HG03457 (cell line): ENCODE results near the gene DOCK4.

Source experiments
- ATAC-seq: cut with Tn5 transposase; IDR thresholded peaks from one replicate; pipeline ENCODE4 v1.9.1; 2021; ENCODE audit warnings: moderate number of reproducible peaks; ENCODE audit not compliant: unreplicated experiment

Gene DOCK4

DNA sequence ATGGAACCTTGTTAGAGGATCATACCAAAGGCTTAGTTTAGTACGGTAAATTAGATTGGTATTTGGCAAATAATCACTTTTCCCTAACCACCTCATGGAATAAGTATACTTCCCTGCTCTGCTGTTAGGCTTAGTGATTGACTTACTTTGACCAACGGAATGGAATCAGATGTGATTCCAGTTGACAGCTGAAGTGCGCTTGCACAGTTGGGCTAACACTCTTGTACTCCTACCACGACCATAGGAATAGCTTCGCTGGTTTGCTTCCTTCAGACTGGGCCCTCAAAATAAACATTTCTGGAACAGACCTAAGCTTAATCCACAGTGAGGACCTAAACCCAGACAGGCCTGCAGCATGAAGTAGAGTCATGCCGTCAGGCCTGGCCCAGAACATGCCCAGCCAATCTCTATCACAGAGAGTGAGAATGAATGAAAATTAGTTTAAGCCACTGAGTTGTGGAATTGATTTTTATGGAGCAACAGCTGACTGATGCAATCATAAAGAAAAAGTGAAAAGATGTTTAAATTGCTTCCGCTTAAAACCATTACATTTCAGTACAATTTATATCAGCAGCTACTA lies 122.3 kb downstream of the DOCK4 start:
- no peak for ATAC-seq

GRCh38 chr7:112082306-112082705 lies 123.9 kb downstream of the DOCK4 start:
- ATAC-seq, result no peak

DNA sequence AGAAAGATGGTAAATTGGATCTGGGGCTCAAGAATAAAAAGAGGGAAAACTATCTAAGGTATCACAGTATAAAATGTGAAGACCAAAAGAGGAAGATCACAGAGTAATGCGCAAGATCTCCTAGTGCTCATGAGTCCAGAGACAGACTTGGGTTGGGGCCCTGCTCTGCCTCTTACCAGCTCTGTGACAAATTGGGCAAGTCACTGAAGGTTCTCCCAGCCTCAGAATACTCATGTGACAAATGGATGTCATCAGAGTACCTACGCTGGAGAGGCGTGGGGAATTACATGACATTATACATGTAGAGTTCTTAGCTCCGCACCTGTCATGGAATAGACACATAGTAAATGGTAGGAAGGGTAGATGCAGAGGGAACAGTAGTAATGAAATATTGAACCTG lies 124.4 kb downstream of the DOCK4 start:
- ATAC-seq, result no peak

- peak; percentile 32 for ATAC-seq
Measured at GRCh38 chr7:112080978-112081377, 125.2 kb downstream of the DOCK4 start.

DNA sequence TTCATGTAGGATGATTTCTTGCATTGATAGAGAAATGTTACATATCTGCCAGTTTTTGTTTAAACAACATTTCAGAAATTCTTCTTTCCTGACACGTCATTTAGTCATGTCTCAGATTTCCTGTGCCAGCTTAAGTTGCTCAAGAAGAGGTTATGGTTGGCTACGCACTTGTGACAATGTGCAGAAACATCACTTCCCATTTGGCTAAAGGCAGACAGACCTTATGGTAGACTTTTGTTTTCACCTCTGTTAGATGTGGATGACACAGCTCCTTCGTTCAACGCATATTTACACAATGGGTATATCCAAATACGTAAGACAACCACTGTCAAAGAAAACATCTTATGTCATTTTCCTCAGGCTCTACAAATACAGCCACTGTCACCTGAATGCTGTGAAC lies 125.8 kb downstream of the DOCK4 start:
- peak; percentile 80 for ATAC-seq

DNA sequence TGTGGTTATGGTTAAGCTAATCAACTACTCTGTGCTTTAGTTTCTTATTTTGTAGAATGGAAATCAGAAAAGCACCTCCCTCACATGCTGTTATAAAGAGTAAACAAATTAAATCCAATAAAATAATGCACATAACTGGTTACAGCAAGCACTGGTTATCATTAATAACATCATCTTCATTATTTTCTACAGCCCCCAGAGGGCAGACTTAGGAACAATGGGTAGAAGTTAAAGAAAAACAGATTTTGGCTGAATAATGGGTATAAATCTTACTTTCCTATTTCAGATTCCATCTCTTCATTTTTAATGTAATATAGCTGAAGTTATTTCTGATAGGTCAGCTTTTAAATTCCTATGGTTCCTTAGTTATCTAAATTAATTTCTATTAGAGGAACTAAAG lies 126.5 kb downstream of the DOCK4 start:
- ATAC-seq, result no peak

GRCh38 chr7:112079122-112079521 lies 127.1 kb downstream of the DOCK4 start:
- no peak for ATAC-seq

DNA sequence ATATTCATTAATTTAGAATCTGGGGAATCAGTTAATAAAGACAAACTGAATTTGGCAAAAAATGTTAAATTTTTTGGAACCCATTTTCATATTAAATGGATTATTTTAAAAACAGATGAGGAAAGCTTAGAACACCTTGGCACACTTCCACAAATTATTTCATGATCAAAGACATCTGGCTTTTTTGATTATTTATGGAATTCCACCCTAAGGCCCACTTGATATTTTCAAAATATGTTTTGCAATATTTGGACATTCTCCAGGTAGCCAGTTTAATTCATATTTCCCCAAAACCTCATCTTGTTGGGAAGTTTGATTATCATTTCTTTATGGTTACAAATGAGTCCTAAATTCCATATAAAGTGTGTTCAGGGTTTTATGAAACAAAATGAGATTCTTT lies 129.9 kb downstream of the DOCK4 start:
- no peak for ATAC-seq

GRCh38 chr7:112074464-112074863 lies 131.7 kb downstream of the DOCK4 start:
- ATAC-seq, result no peak

GRCh38 chr7:112073530-112073929 lies 132.7 kb downstream of the DOCK4 start:
- no peak for ATAC-seq

- ATAC-seq, result no peak
Measured at GRCh38 chr7:112072541-112073245, 133.5 kb downstream of the DOCK4 start.

DNA sequence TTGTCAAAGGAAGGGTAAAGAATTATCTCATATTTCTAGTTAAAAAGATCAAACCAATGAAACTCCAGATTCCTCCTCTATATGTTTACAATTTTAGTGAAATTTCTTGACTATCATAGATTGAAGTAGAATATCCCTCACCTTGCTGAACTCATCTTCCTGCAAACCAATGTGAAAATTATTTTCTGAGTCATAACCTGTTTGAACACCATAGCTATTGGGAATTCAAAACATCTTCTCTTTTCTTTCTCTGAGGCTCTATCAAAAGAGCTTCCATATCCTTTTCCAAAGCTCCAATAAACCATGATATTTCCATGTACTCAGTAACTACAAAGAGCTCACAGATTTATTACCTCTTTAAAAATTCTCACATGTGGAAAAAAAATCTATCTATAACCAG lies 134.3 kb downstream of the DOCK4 start:
- ATAC-seq, result no peak

DNA sequence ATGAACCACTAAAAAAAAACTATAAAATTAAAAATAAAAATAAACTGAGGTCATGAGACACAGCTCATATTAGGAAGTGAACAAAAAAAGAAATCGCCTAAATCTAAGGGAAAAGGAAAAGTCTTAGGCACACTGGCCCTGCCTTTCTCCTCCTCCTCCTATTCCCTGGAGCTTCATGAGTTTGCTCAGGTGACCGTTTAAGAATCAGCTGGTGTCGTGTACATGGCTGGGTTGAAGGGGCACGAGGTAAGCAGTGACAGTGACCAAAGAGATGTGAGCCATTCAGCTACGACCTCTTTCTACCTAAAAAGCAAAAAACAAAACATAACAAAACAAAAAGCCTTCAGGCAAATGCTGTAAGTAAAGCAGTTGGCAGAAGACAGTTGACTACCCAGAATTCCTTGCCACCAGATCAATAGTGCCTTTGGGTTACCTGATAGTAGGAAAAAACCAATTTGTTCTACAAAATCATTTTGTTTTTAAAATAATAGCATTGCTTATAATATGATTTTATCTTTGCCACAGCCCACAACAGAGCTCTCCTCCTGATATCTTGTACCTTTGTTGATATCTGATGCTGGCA lies 135.4 kb downstream of the DOCK4 start:
- no peak for ATAC-seq

DNA sequence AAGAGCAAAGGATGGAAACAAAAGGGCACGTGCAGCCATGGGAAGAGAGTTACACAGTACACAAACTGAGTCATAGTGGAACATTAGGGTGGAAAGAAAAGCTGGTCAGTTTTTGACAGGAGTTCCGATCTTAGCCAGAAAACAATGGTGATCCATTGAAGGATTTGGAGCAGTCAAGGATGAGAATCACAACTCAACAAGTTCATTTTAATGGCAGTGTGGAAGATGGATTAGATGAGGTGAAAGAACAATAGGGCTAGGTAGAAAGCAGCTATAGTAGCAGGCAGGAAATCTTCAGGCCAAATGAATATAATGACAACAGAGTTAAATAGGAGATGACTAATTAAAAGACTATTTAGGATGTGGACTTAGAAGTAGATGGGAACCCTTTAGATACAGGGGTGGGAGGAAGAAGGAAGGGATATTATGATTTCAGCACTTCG lies 136.3 kb downstream of the DOCK4 start:
- ATAC-seq, result no peak

DNA sequence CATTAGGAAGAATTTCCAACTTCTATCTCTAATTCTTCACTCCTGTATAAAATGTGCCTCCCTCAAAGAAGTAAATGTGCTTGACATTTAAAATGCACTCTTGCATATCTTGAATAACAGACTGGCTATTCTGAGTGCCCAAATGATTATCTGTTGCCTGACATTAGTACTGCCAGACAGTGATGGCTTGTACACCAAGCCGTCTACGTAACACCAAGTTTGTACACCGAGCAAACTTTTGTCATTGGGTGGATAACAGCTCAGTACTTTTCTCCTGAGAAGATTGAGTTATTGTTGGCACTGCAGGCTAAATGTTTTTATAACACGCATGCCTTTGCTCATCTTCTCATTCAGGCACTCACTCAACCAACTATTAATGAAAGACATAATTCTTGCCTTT lies 137.2 kb downstream of the DOCK4 start:
- ATAC-seq, result no peak

DNA sequence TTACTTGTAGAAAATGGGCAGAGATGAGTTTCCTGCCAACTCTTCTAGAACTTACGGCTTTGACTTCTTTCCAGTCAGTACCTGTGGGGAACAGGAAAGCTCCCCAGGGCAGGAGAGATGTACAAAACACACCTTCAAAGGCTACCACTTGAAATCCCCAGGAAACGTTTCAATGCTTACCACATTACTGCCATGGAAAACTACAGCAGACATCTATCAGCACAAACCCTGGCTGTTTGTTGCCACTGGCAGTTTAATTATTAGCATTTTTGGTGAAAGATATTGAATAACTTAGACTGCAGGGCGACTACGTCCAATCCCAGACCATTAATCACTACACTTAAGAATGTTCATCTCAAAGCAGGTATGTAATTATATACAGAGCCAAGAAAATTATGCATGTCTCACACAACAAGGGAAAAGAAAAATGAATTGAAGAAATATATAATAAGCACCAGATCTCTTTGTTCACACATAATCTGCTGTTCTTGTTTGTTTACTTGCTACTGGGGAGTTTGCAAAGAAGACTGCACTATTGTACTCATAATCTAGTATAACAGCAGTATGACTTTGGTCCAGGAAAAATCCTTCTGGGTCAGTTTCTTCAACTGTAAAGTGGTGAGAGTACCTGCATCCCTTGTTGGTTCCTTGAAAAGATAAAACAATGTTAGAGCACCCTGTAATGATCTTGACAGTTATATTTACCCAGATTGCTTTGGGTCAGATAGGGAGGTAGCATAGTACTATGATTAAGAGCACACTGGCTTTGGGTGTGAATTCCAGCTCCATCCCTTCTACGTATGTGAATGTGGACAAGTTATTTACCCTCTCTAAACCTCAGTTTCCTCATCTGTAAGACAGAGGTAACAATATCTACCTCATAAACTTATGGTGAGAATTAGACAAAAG lies 138.3 kb downstream of the DOCK4 start:
- ATAC-seq, result no peak

- no peak for ATAC-seq
Measured at GRCh38 chr7:112067200-112067599, 139.0 kb downstream of the DOCK4 start.

- ATAC-seq, result no peak
Measured at GRCh38 chr7:112065758-112066157, 140.4 kb downstream of the DOCK4 start.

- no peak for ATAC-seq
Measured at GRCh38 chr7:112064627-112065385, 141.4 kb downstream of the DOCK4 start.

GRCh38 chr7:112063974-112064373 lies 142.2 kb downstream of the DOCK4 start:
- ATAC-seq, result no peak

DNA sequence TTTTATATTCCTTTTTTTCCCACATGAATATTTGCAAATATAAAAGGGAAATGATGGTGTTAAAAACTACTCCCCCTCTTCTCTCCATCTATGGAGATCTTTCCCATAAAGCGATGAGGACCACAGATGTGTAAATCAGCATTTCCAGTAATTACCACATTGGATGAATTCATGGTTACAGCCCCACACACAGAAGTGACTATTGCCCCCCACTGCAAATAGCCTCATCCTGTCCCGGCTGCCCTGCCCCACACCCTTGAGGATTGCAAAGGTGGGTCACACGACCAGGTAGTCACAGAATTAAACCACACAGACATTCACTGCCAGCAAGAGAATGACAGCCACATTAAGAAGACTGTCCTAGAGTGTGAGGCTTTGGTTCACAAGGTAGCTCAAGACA lies 145.1 kb downstream of the DOCK4 start:
- ATAC-seq, result no peak
